ENCODE data around the gene ZNF496. TPM values are rescaled to one million over a fixed set of nuclear protein-coding genes. Genes with fewer than 3 reads are reported as not detected.

ZNF496 gene
- total RNA-seq, 2 donors from 2014 or later = 30.0 to 53.4 TPM

GRCh38 chr1:247347477-247348222 is 16.0 kb upstream of the ZNF496 start:
- intact Hi-C loops (cut with DNase I) = no loop called here
- Histone ChIP-seq H3K27me3 (no peaks in the 10 kb centered on the region), H3K4me1 (no peaks in the 10 kb centered on the region), H3K27ac (no peak overlapping the region), H3K9me3 (no peaks in the 10 kb centered on the region), H3K4me3 (no peak overlapping the region), H3K36me3 (replicated peaks in 1 of 2; ENCODE audit: insufficient read depth in 1 of 2, low read depth in 2 of 2) (no peaks in the 10 kb centered on the region)
- TF ChIP-seq CTCF (IDR thresholded peaks at IDR 0.05) = no peak
- TF ChIP-seq POLR2A (IDR thresholded peaks at IDR 0.05) = no peak
- ATAC-seq (no peak), DNase-seq (no peak)
- WGBS, 2 donors = 26 to 35% methylated on average over 15 to 20 of the region's 31 CpGs

GRCh38 chr1:247345881-247346280 is 14.2 kb upstream of the ZNF496 start:
- 77 to 84% methylated on average over 4 of the region's 4 CpGs for WGBS, 2 donors
- no peaks in the 10 kb centered on the region for H3K4me1 ChIP-seq
- no peak for TF ChIP-seq CTCF (IDR thresholded peaks at IDR 0.05)
- TF ChIP-seq POLR2A (IDR thresholded peaks at IDR 0.05) = no peak
- DNase-seq (no peak), ATAC-seq (no peak)
- H3K36me3 ChIP-seq (replicated peaks in 1 of 2; ENCODE audit: insufficient read depth in 1 of 2, low read depth in 2 of 2) = no peaks in the 10 kb centered on the region
- no peak overlapping the region for H3K27ac ChIP-seq
- H3K27me3 ChIP-seq = no peaks in the 10 kb centered on the region
- intact Hi-C loops (cut with DNase I) = no loop called here
- no peak overlapping the region for H3K4me3 ChIP-seq
- no peaks in the 10 kb centered on the region for H3K9me3 ChIP-seq

- intact Hi-C loops (cut with DNase I) = no loop called here
- ATAC-seq = no peak
- WGBS, 2 donors = 90% methylated on average over 1 of the region's 1 CpG
- Histone ChIP-seq H3K4me3 (no peak overlapping the region), H3K9me3 (no peaks in the 10 kb centered on the region), H3K4me1 (no peaks in the 10 kb centered on the region), H3K27ac (no peak overlapping the region), H3K27me3 (no peaks in the 10 kb centered on the region), H3K36me3 (replicated peaks in 1 of 2; ENCODE audit: insufficient read depth in 1 of 2, low read depth in 2 of 2) (no peaks in the 10 kb centered on the region)
- TF ChIP-seq CTCF (IDR thresholded peaks at IDR 0.05) = no peak
- TF ChIP-seq POLR2A (IDR thresholded peaks at IDR 0.05) = no peak
- no peak for DNase-seq
Observed at GRCh38 chr1:247343801-247344200, 12.1 kb upstream of the ZNF496 start.

- Histone ChIP-seq H3K4me1 (peaks cover 1% of the 10 kb centered on the region), H3K36me3 (replicated peaks in 1 of 2; ENCODE audit: insufficient read depth in 1 of 2, low read depth in 2 of 2) (no peaks in the 10 kb centered on the region), H3K4me3 (no peak overlapping the region), H3K27me3 (no peaks in the 10 kb centered on the region), H3K27ac (no peak overlapping the region), H3K9me3 (no peaks in the 10 kb centered on the region)
- whole genome bisulfite sequencing, 2 donors = 66 to 68% methylated on average over 3 of the region's 3 CpGs
- ATAC-seq (no peak), DNase-seq (no peak)
- no peak for TF ChIP-seq CTCF (IDR thresholded peaks at IDR 0.05)
- TF ChIP-seq POLR2A (IDR thresholded peaks at IDR 0.05) = no peak
- intact Hi-C loops (cut with DNase I) = no loop called here
Observed at GRCh38 chr1:247338723-247339275, 7.1 kb upstream of the ZNF496 start.

- H3K36me3 ChIP-seq (replicated peaks in 1 of 2; ENCODE audit: insufficient read depth in 1 of 2, low read depth in 2 of 2) = no peaks in the 10 kb centered on the region
- DNase-seq (no peak), ATAC-seq (no peak)
- intact Hi-C loops (cut with DNase I) = no loop called here
- no peak for TF ChIP-seq CTCF (IDR thresholded peaks at IDR 0.05)
- TF ChIP-seq POLR2A (IDR thresholded peaks at IDR 0.05) = no peak
- H3K4me3 ChIP-seq = no peak overlapping the region
- WGBS, 2 donors = 90 to 93% methylated on average over 9 to 11 of the region's 11 CpGs
- no peak overlapping the region for H3K27ac ChIP-seq
- peaks cover 10% of the 10 kb centered on the region for H3K4me1 ChIP-seq
- H3K9me3 ChIP-seq = no peaks in the 10 kb centered on the region
- no peaks in the 10 kb centered on the region for H3K27me3 ChIP-seq
Observed at GRCh38 chr1:247337961-247338360, 6.3 kb upstream of the ZNF496 start.
